ENCODE data around the gene TCF12. TPM values are rescaled to one million over a fixed set of nuclear protein-coding genes. Genes with fewer than 3 reads are reported as not detected.

The TCF12 gene
- total RNA-seq, 1 donor from 2014 or later = 68.9 TPM

DNA sequence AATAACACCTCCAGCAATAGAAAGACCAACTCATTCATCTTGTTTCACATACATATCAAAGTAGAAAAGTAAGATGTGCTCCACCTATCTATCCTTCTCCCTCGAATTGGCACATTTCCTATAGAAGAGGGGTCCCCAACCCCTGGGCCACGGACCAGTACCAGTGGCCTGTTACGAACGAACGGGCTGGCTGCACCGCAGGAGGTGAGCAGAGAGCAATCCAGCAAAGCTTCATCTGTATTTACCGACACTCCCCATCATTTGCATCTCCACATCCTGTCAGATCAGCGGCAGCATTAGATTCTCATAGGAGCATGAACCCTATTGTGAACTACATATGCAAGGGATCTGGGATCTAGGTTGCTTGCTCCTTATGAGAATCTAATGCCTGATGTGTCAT lies 362.9 kb downstream of the TCF12 start:
- DNase-seq (ENCODE audit: low read depth) = no peak
- TF ChIP-seq CTCF (conservative IDR thresholded peaks at IDR 0.05; ENCODE audit: low read depth, low read length) = no peak
- H3K4me3 ChIP-seq (ENCODE audit: low read depth, low read length) = no peak overlapping the region

DNA sequence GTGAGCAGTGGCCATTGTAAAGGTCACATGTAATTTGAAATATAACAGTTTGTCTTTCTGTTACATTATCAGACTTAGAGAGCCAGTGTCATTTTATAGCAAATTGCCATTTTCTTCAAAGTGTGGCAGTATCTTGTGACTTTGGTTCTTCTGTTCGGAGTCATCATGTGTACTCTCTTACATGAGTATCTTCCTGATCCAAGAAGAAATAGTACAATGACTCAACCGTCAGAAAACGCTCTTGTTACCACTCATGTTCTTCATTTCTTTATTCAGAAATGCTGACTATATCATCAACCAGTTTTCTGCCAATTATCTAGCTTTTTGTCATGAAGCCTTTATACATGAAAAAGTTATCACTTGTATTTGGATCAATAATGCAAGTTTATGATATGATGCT lies 364.2 kb downstream of the TCF12 start:
- no peak for DNase-seq (ENCODE audit: low read depth)
- no peak for TF ChIP-seq CTCF (conservative IDR thresholded peaks at IDR 0.05; ENCODE audit: low read depth, low read length)
- no peak overlapping the region for H3K4me3 ChIP-seq (ENCODE audit: low read depth, low read length)

DNA sequence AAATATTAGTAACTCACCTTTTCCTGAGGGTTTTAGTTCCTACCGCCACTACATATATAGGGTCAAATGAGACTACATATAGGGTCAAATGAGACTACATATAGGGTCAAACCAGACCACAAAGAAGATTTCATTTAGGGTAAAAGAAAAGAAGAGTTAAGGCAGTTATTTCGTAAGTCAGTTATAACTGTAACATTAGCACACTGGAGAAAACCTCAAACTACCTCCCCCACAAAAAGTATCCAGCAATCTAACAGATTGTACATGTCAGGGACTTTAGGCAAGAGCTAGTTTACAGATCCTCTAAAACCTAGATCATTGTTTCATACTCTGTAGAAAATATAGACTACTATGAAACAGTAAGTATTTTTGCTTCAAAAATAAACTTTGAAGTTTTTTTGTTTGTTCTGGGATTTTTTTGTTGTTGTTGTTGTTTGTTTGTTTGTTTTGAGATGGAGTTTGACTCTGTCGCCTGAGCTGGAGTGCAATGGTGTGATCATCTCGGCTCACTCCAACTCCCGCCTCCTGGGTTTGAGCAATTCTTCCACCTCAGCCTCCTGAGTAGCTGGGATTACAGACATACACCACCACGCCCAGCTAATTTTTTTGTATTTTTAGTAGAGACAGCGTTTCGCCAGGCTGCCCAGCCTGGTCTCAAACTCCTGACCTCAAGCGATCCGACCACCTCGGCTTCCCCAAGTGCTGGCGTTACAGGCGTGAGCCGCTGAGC lies 365.5 kb downstream of the TCF12 start:
- TF ChIP-seq CTCF (conservative IDR thresholded peaks at IDR 0.05; ENCODE audit: low read depth, low read length) = no peak
- H3K4me3 ChIP-seq (ENCODE audit: low read depth, low read length) = no peak overlapping the region
- no peak for DNase-seq (ENCODE audit: low read depth)

GRCh38 chr15:57284535-57284934 lies 366.1 kb downstream of the TCF12 start:
- DNase-seq (ENCODE audit: low read depth) = no peak
- no peak for TF ChIP-seq CTCF (conservative IDR thresholded peaks at IDR 0.05; ENCODE audit: low read depth, low read length)
- H3K4me3 ChIP-seq (ENCODE audit: low read depth, low read length) = no peak overlapping the region

GRCh38 chr15:57285386-57285785 lies 366.9 kb downstream of the TCF12 start:
- no peak overlapping the region for H3K4me3 ChIP-seq (ENCODE audit: low read depth, low read length)
- no peak for DNase-seq (ENCODE audit: low read depth)
- TF ChIP-seq CTCF (conservative IDR thresholded peaks at IDR 0.05; ENCODE audit: low read depth, low read length) = no peak

DNA sequence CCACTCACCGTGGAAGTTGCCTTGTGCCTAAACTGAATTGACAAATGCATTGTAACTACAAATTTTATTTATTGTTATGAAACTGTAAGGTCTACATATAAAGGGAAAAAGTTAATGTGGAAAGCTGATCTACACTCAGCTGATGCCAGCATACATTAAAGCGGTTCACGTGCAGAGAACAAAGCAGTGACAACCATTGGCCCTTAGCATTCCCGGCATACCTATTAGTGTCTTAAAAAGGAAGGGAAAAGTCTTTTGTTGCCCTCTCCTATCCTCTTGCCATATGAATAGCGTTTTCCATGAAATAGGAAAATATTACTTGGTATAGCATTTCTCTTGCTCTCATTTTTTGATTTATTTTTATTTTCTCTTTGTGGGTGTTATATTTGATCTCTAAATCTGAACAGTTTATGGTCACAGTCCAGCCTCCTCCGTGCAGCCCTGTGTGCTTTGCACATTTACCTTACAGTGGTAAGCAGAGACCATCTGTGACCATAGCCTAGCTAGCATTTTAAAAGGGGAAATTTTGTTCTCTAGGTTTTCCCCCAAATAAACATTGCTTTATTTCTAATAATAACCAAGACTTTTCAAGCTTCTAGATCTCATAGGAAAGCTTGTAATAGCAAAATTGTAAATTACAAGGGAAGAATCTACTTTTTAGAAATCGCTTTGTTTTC lies 368.1 kb downstream of the TCF12 start:
- H3K4me3 ChIP-seq (ENCODE audit: low read depth, low read length) = no peak overlapping the region
- TF ChIP-seq CTCF (conservative IDR thresholded peaks at IDR 0.05; ENCODE audit: low read depth, low read length) = no peak
- no peak for DNase-seq (ENCODE audit: low read depth)

GRCh38 chr15:57287123-57287521 lies 368.7 kb downstream of the TCF12 start:
- no peak overlapping the region for H3K4me3 ChIP-seq (ENCODE audit: low read depth, low read length)
- TF ChIP-seq CTCF (conservative IDR thresholded peaks at IDR 0.05; ENCODE audit: low read depth, low read length) = no peak
- no peak for DNase-seq (ENCODE audit: low read depth)
